ENCODE measurements around the gene METTL24. TPM values are rescaled to one million over a fixed set of nuclear protein-coding genes. Genes with fewer than 3 reads are reported as not detected.

METTL24 gene
- total RNA-seq, result 10 to 100 TPM; 16.9 to 32.8 (median 23.5) TPM

GRCh38 chr6:110357664-110358552 is at the start of gene METTL24:
METTL24 (minus strand) TSS chr6:110358349; CDS start chr6:110358272, 77 bp downstream.
- TF ChIP-seq EP300 (IDR thresholded peaks at IDR 0.05) (no peak), POLR2A (IDR thresholded peaks at IDR 0.05; ENCODE audit: low read depth) (no peak), CTCF (IDR thresholded peaks at IDR 0.05) (peak in 2 of 3 experiments; percentile 18 to 21), POLR2AphosphoS5 (IDR thresholded peaks at IDR 0.05) (no peak)
- WGBS, result 6% methylated on average over 35 of the region's 107 CpGs
- intact Hi-C loops (cut with DNase I), result no loop called here
- Histone ChIP-seq H3K27me3 (peaks cover 0 to 3% (median 0%) of the 10 kb centered on the region in 4 donors), H3K27ac (replicated peaks in 1 of 4) (peak within 1 kb of the TSS; percentile 94 to 98 (median 96)), H3K9me3 (no peaks in the 10 kb centered on the region), H3K4me3 (peak within 1 kb of the TSS; percentile 67 to 78 (median 76)), H3K36me3 (no peaks in the 10 kb centered on the region), H3K4me1 (peaks cover 4 to 70% (median 66%) of the 10 kb centered on the region in 4 donors)
- peak; percentile 81 for DNase-seq (ENCODE audit: extremely low spot score)

- intact Hi-C loops (cut with DNase I), result no loop called here
- no peak overlapping the region for H3K27ac ChIP-seq (replicated peaks in 1 of 4)
- no peak overlapping the region for H3K4me3 ChIP-seq
- peaks cover 0 to 9% (median 0%) of the 10 kb centered on the region in 4 donors for H3K36me3 ChIP-seq
- DNase-seq (ENCODE audit: extremely low spot score), result no peak
- TF ChIP-seq POLR2AphosphoS5 (IDR thresholded peaks at IDR 0.05), result no peak
- TF ChIP-seq CTCF (IDR thresholded peaks at IDR 0.05), result no peak
- TF ChIP-seq POLR2A (IDR thresholded peaks at IDR 0.05; ENCODE audit: low read depth), result no peak
- TF ChIP-seq EP300 (IDR thresholded peaks at IDR 0.05), result no peak
- 75% methylated on average over 8 of the region's 8 CpGs for WGBS
- no peaks in the 10 kb centered on the region for H3K9me3 ChIP-seq
- no peaks in the 10 kb centered on the region for H3K27me3 ChIP-seq
- H3K4me1 ChIP-seq, result peaks cover 0 to 9% (median 7%) of the 10 kb centered on the region in 4 donors
Observed at GRCh38 chr6:110404607-110405006, 46.5 kb upstream of the METTL24 start.

DNA sequence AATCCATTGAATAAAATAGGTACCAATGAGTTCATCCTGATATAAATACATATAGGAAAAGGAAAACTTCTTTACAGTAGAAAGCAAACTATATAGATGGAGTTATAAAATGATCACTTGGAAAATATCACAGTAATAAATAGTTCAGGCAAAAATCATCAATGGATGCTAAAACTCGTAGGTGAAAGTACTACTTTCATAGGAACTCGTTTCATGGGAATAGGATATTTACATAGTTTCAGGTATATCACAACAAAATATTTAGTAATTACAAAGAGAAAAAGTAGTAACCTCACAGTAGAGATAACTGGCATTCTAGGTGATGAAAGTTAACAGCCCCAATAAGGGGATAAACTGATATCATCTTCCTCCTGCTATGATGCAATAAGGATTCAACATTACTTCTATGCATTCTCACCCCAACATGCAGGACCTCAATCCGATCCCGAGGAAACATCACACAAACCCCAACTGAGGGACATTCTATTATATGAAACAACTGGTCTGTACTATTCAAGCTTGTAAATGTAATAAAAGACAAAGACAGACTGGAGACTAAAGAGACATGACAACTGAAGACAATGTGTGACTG is 43.5 kb upstream of the METTL24 start:
- intact Hi-C loops (cut with DNase I), result no loop called here

DNA sequence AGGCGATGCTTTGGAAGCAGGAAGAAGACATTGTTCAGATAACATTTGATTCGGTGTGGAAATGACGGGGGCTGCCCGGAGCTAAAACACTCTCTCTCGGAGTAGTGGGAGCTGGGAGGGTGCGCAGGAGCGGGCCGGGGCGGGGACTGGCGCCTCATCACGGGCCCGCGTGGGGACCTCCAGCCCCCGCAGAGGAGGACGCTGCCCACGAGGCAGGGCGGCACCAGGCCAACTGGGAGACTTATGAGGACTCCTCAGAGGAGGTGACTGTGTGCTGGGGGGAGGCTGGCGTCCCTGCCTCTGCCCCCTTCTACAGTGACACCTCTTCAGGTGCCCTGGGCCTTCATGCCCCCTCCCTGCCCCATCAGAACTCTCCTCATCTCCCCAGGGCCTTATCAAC is 42.1 kb upstream of the METTL24 start:
- H3K9me3 ChIP-seq, result no peaks in the 10 kb centered on the region
- no peaks in the 10 kb centered on the region for H3K27me3 ChIP-seq
- peak overlapping the region; percentile 49 to 61 (median 56) for H3K4me3 ChIP-seq
- no peak for DNase-seq (ENCODE audit: extremely low spot score)
- peak overlapping the region in 1 of 4 donors; percentile 15 for H3K27ac ChIP-seq (replicated peaks in 1 of 4)
- intact Hi-C loops (cut with DNase I), result no loop called here
- 58% methylated on average over 18 of the region's 18 CpGs for WGBS
- H3K36me3 ChIP-seq, result no peaks in the 10 kb centered on the region
- TF ChIP-seq POLR2AphosphoS5 (IDR thresholded peaks at IDR 0.05), result no peak
- TF ChIP-seq EP300 (IDR thresholded peaks at IDR 0.05), result no peak
- no peak for TF ChIP-seq POLR2A (IDR thresholded peaks at IDR 0.05; ENCODE audit: low read depth)
- TF ChIP-seq CTCF (IDR thresholded peaks at IDR 0.05), result no peak
- peaks cover 5 to 17% (median 13%) of the 10 kb centered on the region in 4 donors for H3K4me1 ChIP-seq

More for the DNA sequence above, 43.5 kb upstream of the METTL24 start:
- no peak for TF ChIP-seq EP300 (IDR thresholded peaks at IDR 0.05)
- no peak for TF ChIP-seq CTCF (IDR thresholded peaks at IDR 0.05)
- no peak for TF ChIP-seq POLR2AphosphoS5 (IDR thresholded peaks at IDR 0.05)
- TF ChIP-seq POLR2A (IDR thresholded peaks at IDR 0.05; ENCODE audit: low read depth), result no peak
- Histone ChIP-seq H3K9me3 (no peaks in the 10 kb centered on the region), H3K4me1 (peaks cover 0 to 17% (median 13%) of the 10 kb centered on the region in 4 donors), H3K4me3 (no peak overlapping the region), H3K36me3 (no peaks in the 10 kb centered on the region), H3K27ac (replicated peaks in 1 of 4) (no peak overlapping the region), H3K27me3 (no peaks in the 10 kb centered on the region)
- no peak for DNase-seq (ENCODE audit: extremely low spot score)
- WGBS, result 85% methylated on average over 4 of the region's 4 CpGs

All from esophagus muscularis mucosa (tissue), 4 donors.